ENCODE results near the gene TNRC6A.
"Not testable (repeated sequence)": the region's sequence is repeated elsewhere in the genome, so short reads cannot be mapped to it uniquely, and the experiment has no call there.

Gene TNRC6A

DNA sequence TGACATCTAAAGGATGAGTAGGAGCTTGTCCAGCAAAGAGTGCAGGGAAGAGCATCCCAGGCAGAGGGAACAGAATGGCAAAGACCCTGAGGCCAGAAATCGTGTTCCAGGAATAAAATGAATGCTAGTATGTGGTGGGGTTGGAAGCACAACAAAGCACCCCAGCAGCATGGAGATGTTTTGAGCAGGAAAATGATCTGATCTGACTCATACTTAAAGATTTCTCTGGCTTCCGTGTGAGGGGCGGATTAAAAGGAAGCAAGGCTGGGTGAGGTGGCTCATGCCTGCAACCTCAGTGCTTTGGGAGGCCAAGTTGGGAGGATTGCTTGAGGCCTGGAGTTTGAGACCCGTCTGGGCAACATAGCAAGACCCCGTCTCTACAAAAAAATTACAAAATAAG lies 118.6 kb downstream of the TNRC6A start:
- DNase-seq = no peak

DNA sequence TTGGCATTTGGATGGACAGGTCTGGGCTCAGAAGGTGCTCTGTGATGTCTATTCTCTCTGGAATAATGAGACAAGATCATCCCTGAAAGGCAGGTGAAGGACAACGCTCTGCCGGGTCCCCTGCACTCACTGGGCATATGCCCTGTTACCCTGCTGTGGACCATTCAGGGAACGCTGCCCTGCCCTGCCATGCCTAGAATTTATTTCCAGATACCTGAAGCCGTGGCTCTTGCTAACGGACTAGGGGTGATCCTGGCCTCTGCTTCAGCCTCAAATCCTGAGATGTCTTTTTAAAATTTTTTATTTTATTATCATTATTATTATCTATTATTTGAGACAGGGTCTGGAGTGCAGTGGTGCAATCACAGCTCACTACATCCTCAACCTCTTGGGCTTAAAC lies 120.2 kb downstream of the TNRC6A start:
- no peak for DNase-seq

DNA sequence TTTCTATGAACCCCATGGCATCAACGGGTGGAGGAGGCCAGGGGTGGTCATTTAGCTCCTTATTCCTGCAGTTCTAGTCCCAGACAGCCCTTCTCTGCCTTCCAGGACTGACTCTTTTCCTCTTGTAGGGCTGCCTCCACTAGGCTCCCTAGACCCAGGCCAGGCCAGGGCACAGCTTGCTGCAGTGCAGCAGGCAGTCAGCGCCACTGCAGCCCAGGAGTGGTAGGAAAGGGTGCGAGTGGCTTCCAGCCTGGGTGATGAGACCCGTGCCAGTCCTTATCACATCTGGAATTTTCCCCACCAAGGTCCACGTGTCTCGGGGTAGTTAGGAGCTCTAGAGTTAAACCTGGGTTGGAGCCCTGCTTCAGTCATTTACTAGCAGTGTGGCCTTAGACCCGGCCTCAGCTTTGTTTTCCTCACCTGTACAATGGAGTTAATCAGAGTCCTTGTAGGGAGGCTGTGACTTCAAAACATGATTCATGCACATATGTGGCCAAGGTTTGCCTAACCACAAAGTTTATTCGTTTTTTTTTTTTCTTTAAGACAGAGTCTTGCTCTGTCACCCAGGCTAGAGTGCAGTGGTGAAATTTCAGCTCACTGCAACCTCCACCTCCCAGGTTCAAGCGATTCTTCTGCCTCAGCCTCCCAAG lies 121.0 kb downstream of the TNRC6A start:
- DNase-seq = no peak

DNA sequence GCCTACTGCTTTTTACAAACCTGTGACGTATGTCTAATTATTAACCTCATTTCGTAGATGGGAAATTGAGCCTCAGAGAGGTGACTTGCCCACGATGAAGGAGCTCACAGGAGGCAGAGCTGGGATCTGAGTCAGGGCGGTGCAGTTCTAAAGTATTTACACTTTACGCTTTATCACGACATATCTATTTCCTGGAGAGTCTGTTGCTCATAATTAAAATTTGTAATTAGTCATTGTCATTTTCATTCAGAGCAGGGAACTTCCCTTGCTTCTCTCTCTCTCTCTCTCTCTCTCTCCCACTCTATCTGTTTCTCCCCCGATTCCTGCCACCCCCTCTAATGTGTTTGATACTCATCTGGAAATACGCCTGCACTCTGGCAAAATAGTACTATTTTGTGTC lies 122.2 kb downstream of the TNRC6A start:
- no peak for DNase-seq

DNA sequence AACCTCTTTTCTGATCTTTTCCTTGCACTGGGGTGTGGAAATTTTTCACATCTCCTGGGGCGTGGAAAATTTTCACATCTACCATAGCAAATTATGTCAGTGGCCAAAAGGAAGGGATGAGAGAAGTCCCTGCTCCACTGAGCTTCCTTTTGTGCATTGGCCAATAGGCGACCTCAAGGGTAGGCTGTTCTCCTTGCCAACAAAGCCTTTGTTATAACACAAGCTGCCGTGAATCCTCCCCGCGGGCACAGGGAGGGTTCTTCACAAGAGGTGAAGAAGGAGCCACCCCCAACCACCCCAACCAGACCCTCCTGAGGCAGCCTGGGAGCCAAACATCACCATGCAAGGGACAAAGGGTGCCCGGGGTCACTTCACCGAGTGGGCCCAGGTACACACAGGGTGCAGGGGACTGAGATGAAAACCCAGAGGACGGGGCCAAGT lies 122.8 kb downstream of the TNRC6A start:
- DNase-seq = no peak

DNA sequence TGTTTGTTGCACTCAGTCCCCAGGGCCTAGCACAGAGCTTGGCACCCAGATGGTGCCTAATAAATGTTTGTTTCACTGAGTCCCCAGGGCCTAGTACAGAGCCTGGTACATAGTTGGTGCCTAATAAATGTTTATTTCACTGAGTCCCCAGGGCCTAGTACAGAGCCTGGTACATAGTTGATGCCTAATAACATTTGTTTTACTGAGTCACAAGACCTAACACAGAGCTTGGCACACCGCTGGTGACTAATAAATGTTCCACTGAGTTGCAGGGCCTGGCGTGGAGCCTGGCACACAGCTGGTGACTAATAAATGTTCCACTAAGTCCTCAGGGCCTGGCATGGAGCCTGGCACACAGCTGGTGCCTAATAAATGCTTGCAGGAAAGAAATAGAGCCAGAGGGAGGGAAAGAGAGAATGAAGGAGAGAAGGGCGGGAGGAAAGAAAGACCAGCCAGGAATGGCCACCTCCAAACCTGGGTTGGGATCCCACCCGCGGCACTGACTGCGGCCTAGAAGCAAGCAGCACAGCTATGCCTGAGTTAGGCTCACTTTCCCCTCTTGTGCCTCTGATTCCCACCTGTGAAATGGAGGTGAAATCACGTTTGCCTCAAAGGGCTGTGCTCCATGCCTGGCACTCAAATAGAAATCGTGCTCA lies 123.8 kb downstream of the TNRC6A start:
- DNase-seq = no peak

DNA sequence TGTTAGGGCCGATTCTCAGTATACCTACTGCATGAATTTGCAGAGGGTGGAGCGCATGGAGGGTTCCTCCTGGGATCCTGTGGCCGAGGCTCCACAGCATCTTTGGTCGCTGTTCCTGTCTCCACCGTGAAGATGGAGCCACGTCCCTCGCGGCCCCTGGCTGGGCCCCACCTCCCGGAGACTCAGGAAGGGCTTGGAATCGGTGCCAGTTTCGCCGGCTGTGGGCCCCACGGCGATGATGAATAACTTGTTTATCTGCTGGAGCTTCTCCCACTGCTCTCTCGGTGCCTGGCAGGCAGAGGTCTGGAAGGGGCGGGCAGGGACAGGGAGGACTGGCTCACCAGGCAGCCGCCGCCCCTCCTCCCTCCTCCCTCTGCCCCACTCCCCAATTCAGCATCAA lies 124.4 kb downstream of the TNRC6A start:
- DNase-seq = no peak

DNA sequence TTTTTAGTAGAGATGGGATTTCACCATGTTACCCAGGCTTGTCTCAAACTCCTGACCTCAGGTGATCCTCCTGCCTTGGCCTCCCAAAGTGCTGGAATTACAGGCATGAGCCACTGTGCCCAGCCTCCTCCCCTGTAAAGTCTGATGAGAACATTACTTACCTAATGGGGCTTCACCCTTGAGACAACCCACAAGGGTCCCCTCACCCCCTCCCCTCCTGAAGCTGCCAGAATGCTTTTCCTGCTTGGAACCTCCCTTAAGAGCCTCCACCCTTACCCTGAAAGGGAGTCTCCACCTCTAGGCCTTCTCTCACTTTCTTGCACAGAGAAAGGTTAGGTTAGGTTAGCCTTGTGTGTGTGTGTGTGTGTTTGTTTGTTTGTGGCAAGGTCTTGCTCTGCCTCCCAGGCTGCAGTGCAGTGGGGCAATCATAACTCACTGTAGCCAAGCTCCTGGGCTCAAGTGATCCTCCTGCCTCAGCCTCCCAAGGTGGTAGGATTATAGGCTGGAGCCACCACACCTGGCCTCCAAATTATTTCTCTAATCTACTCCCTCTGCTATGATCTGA lies 125.2 kb downstream of the TNRC6A start:
- no peak for DNase-seq

DNA sequence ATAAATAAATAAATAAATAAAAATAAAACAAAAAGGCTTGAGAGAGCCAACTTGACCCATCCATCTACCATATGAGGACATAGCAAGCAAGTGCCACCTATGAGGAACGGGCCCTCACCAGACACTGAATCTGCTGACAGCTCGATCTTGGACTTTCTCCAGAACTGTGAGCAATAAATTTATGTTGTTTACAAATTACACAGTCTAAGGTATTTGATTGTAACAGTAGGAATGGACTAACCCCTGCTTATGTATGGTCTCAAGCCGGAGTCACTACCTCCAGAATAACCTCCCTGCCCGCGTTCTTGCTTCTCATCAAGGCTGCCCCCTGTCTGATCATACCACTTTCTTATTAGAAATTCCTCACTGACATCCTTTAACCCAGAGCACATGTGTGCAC lies 126.2 kb downstream of the TNRC6A start:
- DNase-seq = no peak

DNA sequence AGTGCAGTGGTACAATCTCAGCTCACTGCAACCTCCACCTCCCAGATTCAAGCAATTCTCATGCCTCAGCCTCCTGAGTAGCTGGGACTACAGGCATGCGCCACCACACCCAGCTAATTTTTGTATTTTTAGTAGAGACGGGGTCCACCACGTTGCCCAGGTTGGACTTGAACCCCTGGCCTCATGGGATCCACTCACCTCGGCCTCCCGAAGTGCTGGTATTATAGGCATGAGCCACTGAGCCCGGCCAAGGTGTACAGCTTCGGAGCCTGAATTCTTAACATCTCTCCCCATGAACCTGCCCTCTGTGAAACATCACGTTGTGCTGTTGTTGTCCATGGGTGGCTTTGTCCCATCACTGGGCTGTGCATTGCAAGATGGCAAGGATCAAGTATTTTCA lies 127.4 kb downstream of the TNRC6A start:
- DNase-seq = not testable (repeated sequence)

DNA sequence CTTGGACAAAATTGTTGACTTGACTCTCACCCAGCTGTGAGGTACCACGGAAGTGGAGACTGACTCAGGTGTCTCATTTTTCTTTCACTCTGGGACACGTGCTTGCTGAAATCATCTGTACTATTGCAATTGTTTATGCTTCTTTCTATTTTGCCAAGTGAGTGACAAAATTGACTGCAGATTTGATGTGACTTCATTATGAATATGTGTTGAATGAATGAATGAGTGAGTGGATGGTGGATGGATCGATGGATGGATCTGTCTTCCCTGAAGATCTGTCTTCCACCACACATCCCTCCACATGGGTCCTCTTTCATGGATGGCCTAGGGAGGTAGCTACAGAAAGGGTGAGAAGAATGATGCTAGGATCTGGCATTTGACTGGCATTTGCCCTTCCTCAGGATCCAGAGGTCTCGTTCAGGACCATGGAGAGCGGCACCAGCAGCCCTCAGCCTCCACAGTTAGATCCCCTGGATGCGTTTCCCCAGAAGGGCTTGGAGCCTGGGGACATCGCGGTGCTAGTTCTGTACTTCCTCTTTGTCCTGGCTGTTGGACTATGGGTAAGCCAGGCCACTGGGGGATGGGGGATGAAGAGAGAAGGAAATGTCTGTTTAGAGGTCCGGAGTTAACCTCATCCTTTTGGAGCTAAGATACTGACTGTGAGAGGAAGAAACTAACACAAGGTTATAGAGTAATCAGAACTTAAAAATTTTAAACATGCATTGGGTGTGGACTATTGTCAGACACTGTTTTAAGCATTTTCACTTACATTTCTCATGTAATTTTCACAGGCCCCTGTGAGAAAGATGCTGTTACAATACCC lies 129.0 kb downstream of the TNRC6A start:
- DNase-seq = no peak

DNA sequence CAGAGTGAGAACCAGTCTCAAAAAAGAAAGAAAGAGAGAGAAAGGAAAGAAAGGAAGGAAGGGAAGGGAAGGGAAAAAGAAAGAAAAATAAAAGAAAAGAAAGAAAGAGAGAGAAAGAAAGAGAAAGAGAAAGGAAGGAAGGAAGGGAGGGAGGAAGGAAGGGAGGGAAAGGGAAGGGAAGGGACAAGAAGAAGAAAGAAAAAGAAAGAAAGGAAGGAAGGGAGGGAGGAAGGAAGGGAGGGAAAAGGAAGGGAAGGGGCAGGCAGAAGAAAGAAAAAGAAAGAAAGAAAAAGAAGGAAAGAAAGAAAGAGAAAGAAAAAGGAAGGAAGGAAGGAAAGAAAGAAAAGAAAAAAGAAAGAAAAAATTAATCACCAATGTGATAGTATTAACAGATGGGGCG lies 132.0 kb downstream of the TNRC6A start:
- DNase-seq = no peak

DNA sequence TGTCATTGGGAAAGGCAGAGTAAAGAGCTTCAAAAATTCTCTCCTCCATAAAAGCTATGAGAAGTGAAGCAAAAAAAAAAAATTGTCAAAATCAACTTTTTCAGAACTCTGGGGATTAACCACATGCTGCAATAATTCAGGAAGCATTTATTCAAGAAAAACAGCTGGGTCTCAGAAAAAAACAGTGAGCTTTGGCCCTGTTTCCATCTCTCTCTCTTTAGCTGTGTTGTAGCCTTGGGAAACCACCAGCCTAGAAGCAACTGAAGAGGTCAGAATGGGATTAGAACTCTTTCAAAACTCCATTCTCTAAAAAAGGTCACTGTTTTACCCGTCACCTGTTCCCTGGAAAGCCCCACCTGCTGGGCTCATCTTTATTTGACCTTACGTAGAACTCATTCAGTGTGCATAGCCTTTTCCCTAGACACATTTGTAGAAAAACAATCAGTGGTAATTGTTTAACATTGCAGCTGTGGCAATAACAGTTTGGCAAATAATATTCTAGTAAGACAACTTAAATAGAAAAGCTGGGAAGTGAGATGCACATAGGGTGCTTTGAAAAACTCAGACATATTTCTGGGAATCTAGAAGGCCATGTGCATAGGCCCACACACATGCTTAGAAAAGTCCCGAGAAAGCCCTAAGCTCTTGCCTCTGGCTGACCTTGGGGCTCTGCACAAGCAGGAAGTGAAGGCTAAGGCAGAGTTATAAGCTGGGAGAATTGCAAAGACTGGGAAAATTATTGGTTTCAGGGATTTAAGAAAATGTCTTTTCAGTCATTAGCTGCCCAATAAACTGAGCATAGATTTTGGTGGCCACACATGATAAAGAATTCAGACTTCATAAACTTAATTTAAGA lies 134.4 kb downstream of the TNRC6A start:
- no peak for DNase-seq

DNA sequence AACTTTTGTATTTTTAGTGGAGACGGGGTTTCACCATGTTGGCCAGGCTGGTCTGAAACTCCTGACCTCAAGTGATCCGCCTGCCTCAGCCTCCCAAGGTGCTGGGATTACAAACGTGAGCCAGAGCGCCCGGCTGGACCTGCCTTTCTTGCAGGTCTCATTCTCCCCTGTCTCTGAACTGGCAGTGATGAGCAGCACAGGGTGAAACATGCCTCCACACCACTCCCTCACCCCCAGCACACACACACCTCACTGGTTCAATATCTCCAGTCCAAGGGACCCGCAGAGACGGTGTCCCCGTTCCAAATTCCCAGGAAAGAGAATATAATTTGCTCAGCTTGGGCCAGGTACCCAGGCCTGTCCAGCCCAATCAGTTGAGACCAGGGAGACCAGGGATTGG lies 139.6 kb downstream of the TNRC6A start:
- no peak for DNase-seq

DNA sequence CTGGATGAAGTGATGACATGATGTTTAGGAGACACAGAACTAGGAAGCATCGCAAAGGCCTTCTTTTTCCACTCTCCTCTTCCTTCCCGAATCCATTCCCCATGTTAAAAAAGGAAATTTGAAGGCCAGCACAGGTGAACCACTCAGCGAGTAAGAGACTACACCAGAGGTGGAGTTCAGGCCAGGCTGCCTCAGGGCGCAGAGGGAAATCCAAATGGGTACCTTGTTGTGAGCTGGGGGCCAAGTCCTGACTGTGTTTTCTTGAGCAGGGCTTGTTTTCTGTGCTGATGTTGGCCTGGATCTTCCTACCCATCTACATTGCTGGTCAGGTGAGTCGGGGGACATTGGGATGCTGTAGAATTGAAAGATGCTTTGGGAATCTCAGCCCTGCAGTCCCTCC lies 142.4 kb downstream of the TNRC6A start:
- no peak for DNase-seq

DNA sequence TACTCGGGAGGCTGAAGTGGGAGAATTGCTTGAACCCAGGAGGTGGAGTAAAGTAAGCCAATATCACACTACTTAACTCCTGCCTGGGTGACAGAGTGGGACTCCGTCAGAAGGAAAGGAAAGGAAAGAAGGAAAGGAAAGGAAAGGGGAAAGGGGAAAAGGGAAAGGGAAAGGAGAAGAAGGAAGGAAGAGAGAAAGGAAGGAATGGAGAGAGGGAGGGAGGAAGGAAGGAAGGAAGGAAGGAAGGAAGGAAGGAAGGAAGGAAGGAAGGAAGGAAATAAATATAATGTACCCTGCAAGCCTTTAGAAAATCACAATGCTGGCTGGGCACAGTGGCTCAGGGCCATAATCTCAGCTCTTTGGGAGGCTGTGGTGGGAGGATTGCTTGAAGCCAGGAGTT lies 143.6 kb downstream of the TNRC6A start:
- no peak for DNase-seq

DNA sequence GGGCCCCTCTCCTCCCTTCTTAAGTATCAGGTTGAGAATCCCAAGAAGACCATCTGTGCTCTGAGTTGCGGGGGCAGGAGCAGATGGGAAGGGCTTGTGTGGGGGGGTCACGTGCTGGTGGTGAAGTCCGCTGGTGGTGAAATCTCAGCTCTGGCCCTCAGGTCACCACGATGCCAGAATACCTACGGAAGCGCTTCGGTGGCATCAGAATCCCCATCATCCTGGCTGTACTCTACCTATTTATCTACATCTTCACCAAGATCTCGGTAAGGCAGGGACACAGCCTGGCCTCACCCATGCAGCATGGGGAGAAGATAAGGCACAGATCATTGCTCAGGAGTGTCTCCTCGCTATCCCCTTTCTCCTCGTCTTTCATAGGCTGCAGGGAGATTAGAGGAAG lies 146.0 kb downstream of the TNRC6A start:
- DNase-seq = no peak

Data from NCI-H1436 treated with DMSO at 0.1 percent for 48 hours (cell line).